Activated CD8-positive, alpha-beta memory T cell treated with anti-CD3 and anti-CD28 coated beads, Interleukin-2, amount 50 U/mL, for 48 hours (primary cell): ENCODE results near the gene THRAP3.

ENCODE experiments used
- DNase-seq: peaks from one replicate; pipeline ENCODE4 v3.0.0-alpha.2; 2020

Gene THRAP3

DNA sequence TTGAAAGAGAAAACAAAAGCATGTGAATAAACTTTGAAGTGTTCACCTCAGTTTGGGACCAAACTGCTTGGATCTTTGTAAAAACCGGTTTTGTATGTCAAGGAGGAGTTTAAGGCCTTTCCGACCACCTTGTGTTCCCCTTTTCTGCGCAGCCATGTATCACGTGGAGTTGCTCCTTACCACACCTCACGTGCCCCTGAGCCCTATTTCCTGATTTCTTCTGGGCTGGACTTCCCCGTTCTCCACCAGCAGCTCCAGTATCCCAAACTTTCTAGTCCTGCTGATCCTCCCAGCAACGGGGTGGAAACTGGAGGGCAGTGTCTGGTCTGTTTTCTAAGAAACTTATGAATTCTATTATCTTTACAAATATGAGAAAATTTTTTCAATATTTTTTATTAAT is 80.3 kb downstream of the THRAP3 start:
- no peak for DNase-seq

GRCh38 chr1:36304970-36305914 is 81.0 kb downstream of the THRAP3 start:
- peak; percentile 71 for DNase-seq

- DNase-seq = no peak
Measured at GRCh38 chr1:36305915-36306209, 81.6 kb downstream of the THRAP3 start.

GRCh38 chr1:36306210-36306901 is 82.1 kb downstream of the THRAP3 start, which contains the start of gene SH3D21:
TSS of gene SH3D21 (plus strand) at chr1:36306368. CDS start at chr1:36306421, 53 bp downstream.
- peak; percentile 81 for DNase-seq

- DNase-seq = peak; percentile 95
Measured at GRCh38 chr1:36306902-36307456, 82.7 kb downstream of the THRAP3 start.

- peak; percentile 52 for DNase-seq
Measured at GRCh38 chr1:36307601-36308330, 83.5 kb downstream of the THRAP3 start.

- no peak for DNase-seq
Measured at GRCh38 chr1:36309397-36309796, 85.2 kb downstream of the THRAP3 start.

DNA sequence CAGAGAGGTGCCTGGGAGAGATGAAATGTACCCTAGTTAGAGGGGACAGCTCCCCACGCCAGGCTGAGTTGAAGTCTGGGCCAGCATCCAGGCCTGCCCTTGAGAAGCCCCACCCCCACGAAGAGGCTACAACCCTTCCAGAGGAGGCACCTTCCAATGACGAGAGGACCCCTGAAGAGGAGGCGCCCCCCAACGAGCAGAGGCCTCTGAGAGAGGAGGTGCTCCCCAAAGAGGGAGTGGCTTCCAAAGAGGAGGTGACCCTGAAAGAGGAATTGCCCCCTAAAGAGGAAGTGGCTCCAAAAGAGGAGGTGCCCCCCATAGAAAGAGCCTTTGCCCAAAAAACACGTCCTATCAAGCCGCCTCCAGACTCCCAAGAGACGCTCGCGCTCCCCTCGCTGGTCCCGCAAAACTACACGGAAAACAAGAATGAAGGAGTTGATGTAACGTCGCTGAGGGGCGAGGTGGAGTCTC is 96.1 kb downstream of the THRAP3 start:
- no peak for DNase-seq

DNA sequence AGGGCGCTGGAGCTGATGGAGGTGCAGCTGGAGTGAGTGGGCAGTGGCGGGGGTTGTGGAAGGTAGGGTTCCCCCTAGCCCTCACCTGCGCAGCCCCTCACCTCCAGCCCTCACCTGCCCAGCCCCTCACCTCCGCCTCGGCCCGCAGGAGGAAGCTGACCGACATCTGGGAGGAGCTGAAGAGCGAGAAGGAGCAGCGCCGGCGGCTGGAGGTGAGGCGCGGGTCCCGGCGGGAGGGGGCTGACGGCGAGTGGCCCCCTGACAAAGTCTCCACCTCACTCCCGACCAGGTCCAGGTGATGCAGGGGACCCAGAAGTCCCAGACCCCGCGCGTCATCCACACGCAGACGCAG is 96.5 kb downstream of the THRAP3 start:
- no peak for DNase-seq

DNA sequence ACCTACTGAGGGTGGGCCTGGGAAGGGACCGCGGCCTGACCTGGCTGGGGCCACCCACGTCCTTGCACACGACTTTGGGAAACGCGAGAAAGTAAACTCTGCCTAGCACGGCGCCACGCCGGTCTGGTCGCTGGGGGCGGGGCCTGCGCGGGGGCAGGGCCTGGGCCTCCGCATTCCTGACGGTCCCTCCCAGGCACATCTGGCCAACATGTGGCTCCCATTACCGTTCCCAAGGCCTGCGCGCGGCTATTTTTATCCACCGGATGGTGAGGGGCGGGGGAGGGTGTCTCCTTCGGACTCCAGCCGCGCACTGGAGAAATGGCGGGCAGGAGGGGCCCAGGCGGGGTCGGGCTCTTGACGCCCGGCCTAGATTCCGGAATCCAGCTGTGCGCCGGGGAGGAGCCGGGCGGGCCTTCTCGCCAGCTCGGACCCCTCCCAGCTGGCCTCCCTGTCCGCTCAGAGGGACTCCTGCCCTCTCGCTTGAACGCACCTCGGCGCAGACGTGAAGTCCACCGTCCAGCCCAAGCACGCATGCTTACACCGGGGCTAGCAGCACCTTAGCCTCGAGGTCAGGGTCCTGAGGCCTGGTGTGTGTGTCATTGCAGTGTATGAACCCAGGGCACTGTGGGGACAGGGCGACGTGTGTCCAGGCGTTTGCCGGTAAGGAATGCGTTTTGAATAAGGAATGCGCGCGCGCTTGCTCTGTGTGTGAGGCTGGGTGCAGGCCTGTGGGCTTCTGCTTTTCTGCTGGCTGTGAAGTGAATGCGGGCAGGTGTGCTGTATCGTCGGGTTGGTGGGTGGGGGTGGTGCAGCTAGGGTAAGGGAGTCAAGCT is 97.1 kb downstream of the THRAP3 start:
- DNase-seq = peak; percentile 74

DNA sequence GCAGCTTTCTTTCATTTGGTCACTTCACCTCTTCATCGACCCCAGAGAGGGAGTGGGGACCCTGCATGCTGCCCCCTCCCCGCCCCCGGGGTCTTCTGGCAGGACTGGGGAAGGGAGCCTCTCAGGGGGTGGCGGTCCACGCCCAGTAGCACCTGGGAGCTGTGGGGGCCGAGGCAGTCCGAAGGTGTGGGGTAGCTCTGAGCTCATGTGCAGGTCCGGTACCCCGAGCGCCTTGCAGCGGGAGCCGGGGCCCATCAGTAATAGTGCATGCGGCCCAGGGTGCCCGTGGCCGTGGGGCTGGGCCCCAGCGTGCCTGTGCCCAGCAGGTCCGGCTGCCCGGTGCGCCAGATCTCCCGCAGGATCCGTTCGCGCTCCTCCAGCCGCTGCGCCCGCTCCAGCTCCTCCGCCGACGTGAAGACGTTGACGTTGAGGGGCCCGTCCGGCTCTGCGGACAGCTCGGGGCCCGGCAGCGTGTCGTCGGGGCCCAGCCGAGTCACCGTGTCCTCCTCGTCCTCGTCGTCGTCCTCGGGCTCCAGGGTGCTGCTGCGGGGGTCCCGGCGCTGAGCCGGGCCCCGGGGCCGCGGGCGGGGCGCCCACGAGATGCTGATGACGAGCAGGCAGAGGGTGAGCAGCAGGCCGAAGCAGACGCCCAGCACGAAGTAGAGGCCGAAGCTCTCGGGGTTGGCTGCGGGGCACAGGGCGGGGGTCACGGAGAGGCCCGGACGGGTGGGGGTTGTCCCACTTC is 98.0 kb downstream of the THRAP3 start:
- no peak for DNase-seq

GRCh38 chr1:36322786-36323635 is 98.8 kb downstream of the THRAP3 start:
- peak; percentile 80 for DNase-seq

DNA sequence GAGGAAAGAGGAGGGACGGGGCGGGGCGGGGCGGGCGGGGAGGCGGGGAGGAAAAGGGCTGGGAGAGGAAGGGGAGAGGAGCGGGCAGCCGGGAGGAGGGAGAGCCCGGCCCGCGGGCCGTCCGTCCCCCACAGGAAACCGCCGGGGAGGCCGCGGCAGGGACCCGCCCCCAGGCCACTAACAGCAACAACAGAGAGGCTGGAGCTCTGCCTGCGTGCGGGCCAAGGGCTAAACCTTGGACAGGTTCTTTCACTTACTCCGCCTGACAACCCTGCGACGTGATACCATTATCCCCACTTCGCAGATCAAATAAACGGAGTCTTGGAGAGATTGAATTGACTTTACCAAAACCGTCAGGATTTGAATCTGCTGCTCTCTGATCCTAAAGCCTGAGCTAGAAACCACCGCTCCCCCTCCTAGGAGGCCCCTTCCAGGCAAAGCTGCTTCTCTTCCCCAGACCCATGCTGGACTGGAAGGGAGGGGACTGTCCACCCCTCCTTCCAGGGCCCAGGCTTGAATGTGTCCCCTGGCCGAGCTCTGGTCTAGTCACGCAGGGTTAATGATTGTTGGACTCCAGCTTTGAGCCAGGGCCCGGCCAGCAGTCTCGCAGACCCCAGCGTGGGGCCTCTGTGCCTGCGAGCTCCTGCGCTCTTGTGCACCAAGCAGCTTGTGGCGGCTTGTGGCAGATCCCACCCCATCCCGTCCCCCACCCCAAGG is 99.6 kb downstream of the THRAP3 start, which contains the start of gene EVA1B:
EVA1B (minus strand) TSS at position 10 of the 717 bp plus-strand sequence. CDS start 608 bp downstream, outside the sequence.
- peak; percentile 78 for DNase-seq

DNA sequence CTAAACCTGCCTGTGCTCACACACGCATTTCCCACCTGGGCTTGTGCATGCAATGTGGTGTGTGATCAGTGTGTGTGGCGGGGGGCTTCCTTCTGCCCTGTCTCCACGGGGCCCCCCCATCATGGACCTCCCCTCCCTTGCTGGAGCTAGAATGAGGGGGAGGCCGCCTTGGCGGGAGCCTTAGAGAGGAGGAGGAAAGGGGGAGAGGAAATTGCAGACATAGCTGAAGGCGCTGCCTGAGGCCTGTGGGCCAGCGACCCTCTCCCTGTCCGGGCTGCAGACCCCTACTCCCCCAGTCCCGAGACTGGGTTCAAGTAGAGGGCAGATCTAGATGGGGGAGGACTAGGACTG is 100.1 kb downstream of the THRAP3 start:
- DNase-seq = no peak

GRCh38 chr1:36326499-36326898 is 102.3 kb downstream of the THRAP3 start:
- DNase-seq = no peak

- DNase-seq = no peak
Measured at GRCh38 chr1:36327421-36328087, 103.3 kb downstream of the THRAP3 start.

GRCh38 chr1:36328088-36328480 is 103.8 kb downstream of the THRAP3 start:
- no peak for DNase-seq

GRCh38 chr1:36328713-36329112 is 104.5 kb downstream of the THRAP3 start:
- no peak for DNase-seq

- DNase-seq = no peak
Measured at GRCh38 chr1:36329817-36330216, 105.6 kb downstream of the THRAP3 start.
